Lower lobe of right lung (tissue), 2 donors: ENCODE data around the gene POLR3C. TPM values are rescaled to one million over a fixed set of nuclear protein-coding genes. Genes with fewer than 3 reads are reported as not detected.

ENCODE experiments used
- ATAC-seq, 2 donors: fragments of 200-7000 bp; cut with Tn5 transposase; one replicate each; pipeline ENCODE4 v1.9.1; 2020 to 2022; ENCODE audit warnings: mild to moderate bottlenecking in 2 of 2, moderate library complexity in 2 of 2
- DNase-seq: peaks from one replicate; pipeline ENCODE4 v3.0.0-alpha.2; 2020
- H3K27ac ChIP-seq: fragments of 200-600 bp; one replicate; pipeline ENCODE4 v1.8.0; 2022
- H3K27me3 ChIP-seq: fragments of 200-600 bp; one replicate; pipeline ENCODE4 v1.8.0; 2022; ENCODE audit warnings: low read depth
- H3K36me3 ChIP-seq: fragments of 200-600 bp; one replicate; pipeline ENCODE4 v1.8.0; 2022; ENCODE audit warnings: mild to moderate bottlenecking
- H3K4me1 ChIP-seq: fragments of 200-600 bp; one replicate; pipeline ENCODE4 v1.8.0; 2022
- H3K4me3 ChIP-seq: fragments of 200-600 bp; one replicate; pipeline ENCODE4 v1.8.0; 2022; ENCODE audit warnings: mild to moderate bottlenecking
- H3K9me3 ChIP-seq: fragments of 200-600 bp; one replicate; pipeline ENCODE4 v1.8.0; 2022
- intact Hi-C: fragments of 100-400 bp; cut with DNase I; formaldehyde crosslinking; loops from one replicate; pipeline ENCODE4 v1.11.0; 2022
- total RNA-seq: library from RNA; stranded (reverse); fragmentation: NEBNext Ultra II Directional; extraction: Animal tissue kit (Norgen Biotek cat#: 25700); gene quantifications from one replicate; pipeline ENCODE4 v1.2.1, GENCODE V29; 2021
- TF ChIP-seq, protein P1 (sequence below): fragments of 200-600 bp; IDR thresholded peaks from one replicate; pipeline ENCODE4 v1.8.0; 2022; ENCODE audit warnings: antibody characterized with exemption, mild to moderate bottlenecking
- donor health status: DM: no; HTN: yes; CAD: no; lungs with severe emphysema.

The POLR3C gene
- total RNA-seq, 1 donor from 2014 or later, result 26.3 TPM

DNA sequence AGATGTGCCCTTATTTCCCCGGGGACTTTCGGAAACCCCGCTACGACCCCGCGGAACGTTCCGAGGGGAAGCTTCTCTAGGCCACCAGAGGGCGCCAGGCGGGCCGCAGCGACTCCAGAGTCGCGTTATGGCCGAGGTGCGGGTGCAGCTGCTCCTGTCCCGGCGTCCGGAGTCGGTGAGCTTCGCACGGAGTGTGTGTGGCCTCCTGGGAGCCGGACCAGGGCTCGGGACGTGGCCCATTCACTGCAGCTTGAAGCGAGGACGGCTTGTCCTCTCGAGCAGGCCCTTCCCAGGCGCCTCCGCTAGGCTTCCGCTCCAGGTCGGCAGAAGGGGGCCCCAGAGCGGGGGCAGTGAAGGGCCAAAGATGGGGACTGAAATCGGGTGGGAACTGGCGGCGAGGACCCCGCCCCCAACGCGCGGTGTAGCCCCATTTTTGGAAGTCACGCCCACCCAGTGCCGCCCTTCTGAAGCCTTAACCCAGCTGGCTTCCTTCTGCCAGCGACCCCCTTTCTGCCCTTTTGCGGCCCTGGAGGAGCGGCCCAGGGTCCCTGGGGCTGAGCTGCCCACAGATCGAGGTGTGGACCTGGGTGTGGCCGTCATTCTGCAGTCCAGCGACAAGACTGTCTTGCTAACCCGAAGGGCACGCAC lies 21.6 kb downstream of the POLR3C start, which contains the start of gene NUDT17:
NUDT17 (plus strand) TSS at position 117 of the 648 bp plus-strand sequence; CDS start at position 128, 11 bp downstream.
- Histone ChIP-seq H3K4me1 (peaks cover 26% of the 10 kb centered on the region), H3K27ac (peak within 1 kb of the TSS; percentile 60), H3K27me3 (no peaks in the 10 kb centered on the region), H3K9me3 (no peaks in the 10 kb centered on the region), H3K36me3 (peaks cover 65% of the 10 kb centered on the region), H3K4me3 (peak within 1 kb of the TSS; percentile 66)
- ATAC-seq (peak; percentile 92 to 94), DNase-seq (peak; percentile 91)
- intact Hi-C loops, result no loop called here
- TF ChIP-seq, protein P1, sequence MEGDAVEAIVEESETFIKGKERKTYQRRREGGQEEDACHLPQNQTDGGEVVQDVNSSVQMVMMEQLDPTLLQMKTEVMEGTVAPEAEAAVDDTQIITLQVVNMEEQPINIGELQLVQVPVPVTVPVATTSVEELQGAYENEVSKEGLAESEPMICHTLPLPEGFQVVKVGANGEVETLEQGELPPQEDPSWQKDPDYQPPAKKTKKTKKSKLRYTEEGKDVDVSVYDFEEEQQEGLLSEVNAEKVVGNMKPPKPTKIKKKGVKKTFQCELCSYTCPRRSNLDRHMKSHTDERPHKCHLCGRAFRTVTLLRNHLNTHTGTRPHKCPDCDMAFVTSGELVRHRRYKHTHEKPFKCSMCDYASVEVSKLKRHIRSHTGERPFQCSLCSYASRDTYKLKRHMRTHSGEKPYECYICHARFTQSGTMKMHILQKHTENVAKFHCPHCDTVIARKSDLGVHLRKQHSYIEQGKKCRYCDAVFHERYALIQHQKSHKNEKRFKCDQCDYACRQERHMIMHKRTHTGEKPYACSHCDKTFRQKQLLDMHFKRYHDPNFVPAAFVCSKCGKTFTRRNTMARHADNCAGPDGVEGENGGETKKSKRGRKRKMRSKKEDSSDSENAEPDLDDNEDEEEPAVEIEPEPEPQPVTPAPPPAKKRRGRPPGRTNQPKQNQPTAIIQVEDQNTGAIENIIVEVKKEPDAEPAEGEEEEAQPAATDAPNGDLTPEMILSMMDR, result peak; percentile 91

DNA sequence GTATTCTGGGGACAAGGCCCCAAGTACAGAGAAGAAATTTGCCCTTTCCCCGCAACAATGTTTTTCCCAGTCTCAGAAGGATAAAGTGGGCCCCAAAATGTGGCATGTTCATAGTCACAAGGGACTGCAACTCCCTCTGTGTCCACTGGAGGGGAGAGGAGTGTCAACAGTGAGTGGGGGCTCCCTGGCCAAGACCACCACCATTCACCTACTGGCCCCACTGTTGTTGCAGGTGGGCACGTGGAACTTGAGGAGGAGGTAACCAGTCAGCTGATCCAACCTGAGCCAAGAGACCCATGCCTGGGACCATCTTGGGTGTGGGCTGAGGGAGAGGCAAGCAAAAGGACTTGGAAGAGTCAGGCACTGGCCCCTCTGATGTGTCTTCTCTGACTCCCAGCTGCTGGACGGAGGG lies 22.2 kb downstream of the POLR3C start:
- DNase-seq (no peak), ATAC-seq (peak; percentile 65 to 72)
- H3K27ac ChIP-seq, result peak overlapping the region; percentile 60
- H3K36me3 ChIP-seq, result peaks cover 65% of the 10 kb centered on the region
- TF ChIP-seq, protein P1, result peak; percentile 64
- peak overlapping the region; percentile 66 for H3K4me3 ChIP-seq
- peaks cover 26% of the 10 kb centered on the region for H3K4me1 ChIP-seq
- no peaks in the 10 kb centered on the region for H3K9me3 ChIP-seq
- H3K27me3 ChIP-seq, result no peaks in the 10 kb centered on the region
- intact Hi-C loops, result no loop called here

DNA sequence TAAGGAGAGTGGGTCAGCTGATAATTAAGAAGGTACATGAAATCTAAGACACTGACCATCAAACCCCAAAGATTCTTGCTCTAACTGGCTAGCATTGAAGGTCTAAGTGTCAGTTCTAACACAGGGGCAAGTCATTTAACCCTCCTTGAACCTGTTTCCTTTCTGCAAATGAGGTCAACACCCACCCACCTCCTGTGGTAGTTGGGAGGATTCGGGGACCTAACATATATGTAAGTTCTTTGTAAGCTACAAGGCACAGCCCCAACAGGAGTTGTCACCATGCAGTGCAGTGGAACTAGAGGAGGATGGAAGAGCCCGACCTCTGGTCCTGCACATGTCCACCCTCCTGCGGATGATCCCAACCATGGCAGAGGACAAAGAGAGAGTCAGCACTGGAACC lies 23.8 kb downstream of the POLR3C start:
- Histone ChIP-seq H3K4me3 (no peak overlapping the region), H3K27me3 (no peaks in the 10 kb centered on the region), H3K36me3 (peaks cover 65% of the 10 kb centered on the region), H3K9me3 (no peaks in the 10 kb centered on the region), H3K4me1 (peaks cover 26% of the 10 kb centered on the region), H3K27ac (no peak overlapping the region)
- ATAC-seq (no peak), DNase-seq (no peak)
- intact Hi-C loops, result no loop called here
- TF ChIP-seq, protein P1, result no peak

DNA sequence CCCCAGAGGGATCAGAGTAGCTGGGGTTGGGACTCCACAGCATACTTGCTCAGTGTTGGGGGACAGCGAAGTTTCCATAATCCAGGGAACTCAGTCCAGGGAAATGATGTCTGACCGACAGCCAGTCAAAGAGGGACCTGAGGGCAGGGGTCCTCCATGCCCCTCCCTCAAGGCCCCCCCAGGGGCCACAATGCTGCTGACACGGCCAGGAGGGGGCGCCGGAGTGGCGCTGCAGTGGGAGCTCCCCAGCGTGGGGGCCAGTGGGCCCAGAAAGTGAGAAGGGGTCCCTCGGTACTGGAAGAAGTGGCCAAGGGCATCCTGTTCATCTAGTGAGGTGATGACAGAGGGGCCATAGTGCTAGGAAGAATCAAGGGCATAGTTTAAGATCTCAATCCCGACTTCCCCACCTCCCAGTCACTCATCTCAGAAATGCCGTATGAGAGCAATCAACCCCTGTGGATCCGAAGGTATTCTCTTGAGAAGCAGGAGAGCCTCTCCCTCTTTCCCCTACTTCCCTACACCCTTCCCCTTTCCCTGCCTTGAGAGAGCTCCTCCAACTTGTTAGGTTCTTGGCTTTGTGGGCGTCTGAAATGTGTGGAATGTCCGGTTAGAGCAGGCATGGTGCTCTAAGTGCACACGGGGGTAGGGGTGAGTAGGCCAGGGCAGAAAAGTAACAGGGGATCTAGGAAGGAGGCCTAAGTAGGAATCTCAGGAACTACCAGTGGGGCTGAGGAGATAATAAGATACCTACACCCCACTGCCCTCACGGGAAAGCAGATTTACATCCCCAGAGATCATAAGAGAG lies 25.6 kb downstream of the POLR3C start:
- Histone ChIP-seq H3K27ac (peak overlapping the region; percentile 60), H3K4me3 (no peak overlapping the region), H3K9me3 (no peaks in the 10 kb centered on the region), H3K36me3 (peaks cover 73% of the 10 kb centered on the region), H3K4me1 (peaks cover 25% of the 10 kb centered on the region), H3K27me3 (no peaks in the 10 kb centered on the region)
- peak; percentile 55 to 74 for ATAC-seq
- intact Hi-C loops, result no loop called here
- TF ChIP-seq, protein P1, result peak; percentile 34
- DNase-seq, result no peak

DNA sequence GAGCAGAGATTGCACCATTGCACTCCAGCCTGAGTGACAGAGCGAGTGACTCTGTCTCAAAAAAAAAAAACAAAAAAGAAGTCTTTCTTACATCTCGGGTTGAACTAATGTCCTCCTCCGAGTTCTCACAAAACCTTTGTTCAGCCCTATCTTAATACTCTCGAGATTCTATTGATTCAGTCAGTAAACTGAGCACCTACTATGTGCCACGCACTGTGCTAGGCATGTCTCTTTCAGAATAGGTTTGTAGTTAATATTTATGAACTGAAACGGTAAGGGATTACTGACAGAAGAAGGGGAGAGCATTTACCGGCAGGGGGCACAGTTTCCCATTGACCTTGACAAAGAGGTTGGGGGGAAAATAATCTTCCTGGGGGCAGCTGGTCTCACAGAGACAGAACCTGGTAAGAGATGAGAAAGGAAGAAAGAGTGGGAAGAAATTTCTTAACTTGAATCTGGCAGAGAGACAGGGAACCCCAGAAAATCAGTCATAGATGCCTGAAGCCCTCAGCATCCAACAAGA lies 31.5 kb downstream of the POLR3C start:
- Histone ChIP-seq H3K4me3 (no peak overlapping the region), H3K9me3 (no peaks in the 10 kb centered on the region), H3K36me3 (peaks cover 66% of the 10 kb centered on the region), H3K27ac (no peak overlapping the region), H3K27me3 (no peaks in the 10 kb centered on the region), H3K4me1 (peaks cover 20% of the 10 kb centered on the region)
- DNase-seq (no peak), ATAC-seq (no peak)
- TF ChIP-seq, protein P1, result no peak
- intact Hi-C loops, result no loop called here
